NCI-H2081 treated with DMSO at 0.1 percent for 48 hours (cell line): ENCODE results near the gene PAX7.

Source experiments
- DNase-seq: peaks from one replicate; lab custom pipeline; 2025; lab: John Stamatoyannopoulos, UW

Gene PAX7

DNA sequence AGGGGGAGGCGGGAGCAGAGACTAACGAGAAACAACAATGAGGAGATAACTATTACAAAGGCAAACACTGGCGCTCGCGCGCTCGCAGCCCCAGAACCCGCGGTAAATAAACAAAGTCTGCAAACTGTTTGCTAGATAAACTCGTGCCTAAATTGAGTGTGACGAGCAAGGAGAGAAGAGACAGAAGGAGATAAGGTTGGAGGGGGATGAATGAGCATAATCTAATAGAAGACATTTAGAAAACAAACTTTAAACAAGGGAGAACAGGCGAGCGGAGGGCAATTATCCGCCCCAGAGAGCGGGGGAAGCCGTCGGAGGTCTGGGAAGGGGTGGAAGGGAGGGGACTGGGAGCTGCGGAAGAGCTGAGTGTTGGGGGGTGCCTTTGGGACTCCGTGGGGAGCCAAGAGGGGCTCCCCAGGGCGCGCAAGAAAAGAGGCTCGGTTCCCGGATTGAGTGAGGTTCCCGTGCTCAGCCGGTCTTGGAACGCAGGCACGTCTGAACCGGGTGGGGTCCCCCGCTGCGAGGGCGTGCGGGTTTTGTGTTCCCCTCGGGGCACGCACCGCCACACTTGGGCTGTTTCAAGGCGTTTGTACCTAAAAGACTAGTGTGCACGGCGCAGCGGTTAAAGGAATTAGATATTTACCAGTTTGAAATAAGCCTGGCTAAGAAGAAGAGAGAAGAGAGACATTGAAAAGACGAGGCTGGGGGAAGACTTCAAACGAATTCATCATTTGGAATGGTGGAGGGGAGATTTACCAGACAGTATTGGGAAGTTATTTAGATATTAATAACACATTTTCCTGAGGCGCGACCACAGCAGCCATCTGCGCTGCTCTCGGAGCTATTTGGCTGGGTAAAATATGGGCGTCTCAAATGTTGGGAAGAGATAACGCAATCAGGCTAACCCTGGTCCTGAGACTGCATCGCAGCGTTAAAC, 10.6 kb downstream of the PAX7 start:
- no peak for DNase-seq

DNA sequence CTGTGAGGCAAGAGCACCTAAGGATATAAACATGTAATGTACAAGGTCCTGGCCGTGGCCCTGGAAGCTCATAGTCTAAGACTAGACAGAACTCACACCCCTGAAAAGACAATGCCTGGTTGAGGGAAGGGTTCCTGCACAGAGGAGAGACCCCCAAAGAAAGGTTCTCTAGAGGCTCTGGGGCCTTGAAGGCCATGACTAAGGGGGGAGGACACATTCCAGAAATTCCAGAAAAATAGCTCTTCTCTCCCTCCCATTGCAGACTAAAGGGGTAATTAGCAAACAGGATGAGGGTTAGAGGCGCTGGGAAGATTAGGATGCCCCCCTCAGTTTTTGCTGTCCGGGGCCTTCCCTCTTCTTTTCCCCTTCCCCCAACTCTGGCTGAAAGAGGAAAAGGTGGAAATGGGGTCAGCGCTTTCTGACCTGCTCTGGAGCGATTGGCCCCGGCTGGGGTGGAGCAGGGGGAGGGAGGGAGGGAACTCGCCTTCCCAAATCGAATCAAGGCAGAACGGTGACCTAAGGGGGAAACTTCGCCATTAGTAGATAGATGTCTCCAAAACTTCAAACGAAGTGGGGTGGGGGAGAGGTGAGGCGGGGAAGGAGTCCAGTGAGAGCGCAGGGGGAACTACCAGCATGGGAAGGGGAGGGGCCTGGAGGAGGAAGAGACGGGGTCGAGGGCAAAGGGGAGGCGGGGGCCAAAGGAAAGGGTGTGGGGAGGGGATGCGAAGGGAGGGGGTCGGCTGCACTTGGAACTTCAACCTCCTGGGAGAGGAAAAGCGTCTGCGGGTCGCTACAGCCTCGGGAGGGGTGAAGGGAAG, 11.8 kb downstream of the PAX7 start:
- no peak for DNase-seq

DNA sequence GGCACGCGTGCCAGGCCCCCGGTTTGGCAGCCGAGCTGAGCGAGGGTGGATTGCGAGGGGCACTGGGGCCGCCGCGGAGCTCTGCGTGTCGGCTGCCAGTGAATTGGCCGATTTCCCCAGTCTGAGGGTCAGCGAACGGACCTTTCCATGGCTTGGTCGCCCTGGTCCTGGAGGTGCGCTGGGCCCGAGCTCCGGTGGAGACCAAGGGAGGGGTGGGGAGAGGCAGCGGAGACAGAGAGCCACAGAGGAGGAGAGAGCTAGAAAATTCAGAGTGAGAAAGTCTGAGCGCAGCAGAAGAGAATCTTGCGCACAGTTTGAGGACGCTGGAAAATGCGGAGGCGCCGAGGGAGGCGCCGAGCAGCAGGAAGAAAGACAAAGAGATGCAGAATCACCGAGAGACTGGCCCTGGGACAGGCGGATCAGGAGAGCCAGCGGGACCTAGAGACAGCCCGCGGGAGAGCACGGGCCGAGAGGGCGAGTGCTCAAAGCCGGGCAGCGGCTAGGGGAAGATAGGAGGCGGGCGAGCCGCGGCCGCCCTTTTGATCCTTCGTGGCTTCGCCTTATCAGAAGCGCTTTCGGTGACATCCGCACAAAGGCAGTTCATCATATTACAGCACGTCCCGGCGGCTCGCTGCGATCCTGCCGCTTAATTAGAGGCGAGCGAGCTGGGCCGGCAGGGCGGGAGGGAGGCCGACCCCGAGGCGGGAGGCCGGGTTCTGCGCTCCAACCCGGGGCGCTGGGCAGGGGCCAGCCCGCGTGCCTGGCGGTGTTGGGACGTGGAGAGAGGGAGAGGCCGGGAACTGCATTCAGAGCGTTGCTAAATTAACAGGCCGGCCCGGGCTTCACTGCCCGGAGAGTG, 12.7 kb downstream of the PAX7 start:
- DNase-seq: no peak

DNA sequence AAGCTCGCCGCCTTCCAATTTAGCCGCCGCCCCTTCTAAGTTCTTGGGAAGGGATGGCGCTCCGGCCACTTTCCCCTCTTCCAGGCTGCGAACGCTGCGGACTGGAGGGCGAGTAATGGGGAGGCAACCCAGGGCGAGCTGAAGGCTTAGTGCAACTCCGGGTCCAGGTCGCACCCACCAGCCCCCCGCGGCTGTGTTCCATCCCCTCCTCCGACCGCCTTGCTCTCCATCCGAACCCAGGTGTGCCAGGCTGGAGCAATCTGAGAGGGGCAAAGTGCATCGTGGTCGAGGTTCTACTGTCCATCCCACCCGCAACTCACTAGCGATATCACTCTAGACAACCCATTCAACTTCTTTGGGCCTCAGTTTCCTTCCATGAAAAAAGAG, 13.4 kb downstream of the PAX7 start:
- DNase-seq: no peak

DNA sequence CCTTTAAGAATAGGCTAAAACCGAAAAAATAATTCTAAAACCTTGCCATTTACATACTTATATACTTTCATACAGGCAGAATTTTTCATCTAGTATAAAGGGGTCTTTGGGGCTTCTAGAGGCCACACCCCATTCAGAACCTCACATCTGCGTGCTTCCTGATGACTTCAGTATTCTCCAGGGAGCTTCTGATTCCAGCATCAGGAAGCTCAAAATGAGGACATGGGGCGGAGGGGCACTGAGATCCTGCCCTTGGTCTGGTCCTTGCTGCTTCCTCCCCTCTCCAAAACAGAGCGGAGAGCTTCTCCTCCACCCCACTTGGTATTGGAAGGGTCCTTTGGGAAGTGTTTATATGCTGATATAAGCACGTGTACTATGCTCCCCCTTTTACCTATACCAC, 13.8 kb downstream of the PAX7 start:
- no peak for DNase-seq

DNA sequence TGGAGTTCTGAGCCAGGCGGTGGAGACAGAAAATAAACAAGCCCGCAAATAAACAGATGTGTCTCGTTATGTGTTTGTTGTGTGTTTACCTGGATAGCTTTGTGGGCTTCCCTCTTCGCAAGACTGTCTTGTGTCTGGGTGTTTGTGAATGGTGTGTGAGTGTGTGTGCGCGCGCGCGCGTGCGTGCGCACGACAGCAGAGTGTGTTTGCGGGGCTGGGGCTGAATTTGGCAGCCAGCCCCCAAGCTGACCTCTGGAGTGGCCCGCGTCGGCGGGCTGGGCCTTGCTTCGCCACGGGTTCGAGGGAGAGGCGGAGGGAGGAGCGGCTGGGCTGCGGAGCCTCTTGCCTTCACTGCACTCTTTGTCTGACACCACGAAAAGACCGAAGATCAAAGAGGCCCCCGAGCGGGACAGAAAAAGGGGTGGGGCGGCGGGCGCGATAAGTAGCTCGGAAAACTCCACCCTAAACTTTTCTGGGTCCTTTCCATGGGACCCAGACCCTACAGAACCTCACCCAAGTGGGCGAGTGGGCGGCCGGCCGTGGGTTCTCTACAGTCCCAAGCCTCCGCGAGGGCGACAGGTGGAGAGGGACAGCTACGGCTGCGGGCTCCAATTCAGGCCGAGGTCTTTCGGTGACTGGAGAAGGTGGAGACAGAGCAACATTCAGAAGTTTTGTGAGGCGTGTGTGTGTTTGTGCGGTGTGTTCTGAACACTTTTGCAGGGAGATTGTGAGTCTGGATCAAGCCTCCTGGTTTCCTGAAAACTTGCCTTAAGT, 14.5 kb downstream of the PAX7 start:
- no peak for DNase-seq

DNA sequence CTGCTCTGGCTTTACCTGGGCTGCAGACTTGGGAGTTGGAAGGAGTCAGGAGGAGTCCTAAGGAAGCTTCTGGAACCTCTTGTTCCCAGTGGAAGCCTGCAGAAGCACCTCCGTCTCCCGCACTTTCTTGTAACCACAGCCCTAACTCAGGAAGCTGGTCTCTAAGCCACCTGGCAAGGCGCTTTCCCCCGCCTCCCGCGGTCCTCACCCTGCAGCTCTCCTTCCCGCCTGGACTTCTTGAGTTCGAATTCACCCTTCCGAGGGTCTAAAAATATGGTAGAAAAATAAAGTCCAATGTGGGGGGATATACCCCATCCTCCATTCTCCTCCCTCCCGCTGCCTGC, 15.1 kb downstream of the PAX7 start:
- no peak for DNase-seq

DNA sequence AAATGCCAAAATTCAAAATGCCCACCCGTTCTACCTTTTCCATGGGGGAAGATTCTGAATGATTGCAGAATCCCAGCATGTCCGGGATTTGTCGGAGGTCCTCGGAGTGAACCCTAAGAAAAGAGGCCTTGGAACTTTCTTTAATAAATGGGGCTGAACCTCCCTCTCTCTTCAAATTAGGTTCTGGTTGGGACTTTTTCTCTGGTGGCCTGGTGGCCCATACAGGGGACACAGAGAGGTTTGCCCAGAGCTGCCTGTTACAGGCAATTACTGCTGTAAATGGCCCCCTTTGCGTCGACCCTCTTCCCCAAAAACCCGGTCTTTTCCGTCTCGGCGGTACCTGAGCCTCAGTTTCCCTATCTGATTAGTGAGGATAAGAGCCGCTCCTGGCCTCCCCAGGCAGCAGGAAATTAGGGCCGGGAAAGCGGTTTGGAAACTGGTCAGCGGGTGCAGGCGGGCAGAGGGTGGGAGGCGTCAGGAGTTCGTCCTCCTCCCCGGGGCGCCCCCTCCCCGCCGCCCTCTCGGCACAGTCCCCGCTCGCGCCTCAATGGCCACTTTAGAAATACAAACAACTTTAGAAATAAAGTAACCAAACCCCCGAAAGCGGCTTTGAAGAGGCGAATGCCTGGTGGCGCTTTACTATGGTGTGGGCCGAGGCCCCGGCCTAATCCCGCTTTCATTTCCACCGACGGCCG, 15.6 kb downstream of the PAX7 start:
- no peak for DNase-seq

DNA sequence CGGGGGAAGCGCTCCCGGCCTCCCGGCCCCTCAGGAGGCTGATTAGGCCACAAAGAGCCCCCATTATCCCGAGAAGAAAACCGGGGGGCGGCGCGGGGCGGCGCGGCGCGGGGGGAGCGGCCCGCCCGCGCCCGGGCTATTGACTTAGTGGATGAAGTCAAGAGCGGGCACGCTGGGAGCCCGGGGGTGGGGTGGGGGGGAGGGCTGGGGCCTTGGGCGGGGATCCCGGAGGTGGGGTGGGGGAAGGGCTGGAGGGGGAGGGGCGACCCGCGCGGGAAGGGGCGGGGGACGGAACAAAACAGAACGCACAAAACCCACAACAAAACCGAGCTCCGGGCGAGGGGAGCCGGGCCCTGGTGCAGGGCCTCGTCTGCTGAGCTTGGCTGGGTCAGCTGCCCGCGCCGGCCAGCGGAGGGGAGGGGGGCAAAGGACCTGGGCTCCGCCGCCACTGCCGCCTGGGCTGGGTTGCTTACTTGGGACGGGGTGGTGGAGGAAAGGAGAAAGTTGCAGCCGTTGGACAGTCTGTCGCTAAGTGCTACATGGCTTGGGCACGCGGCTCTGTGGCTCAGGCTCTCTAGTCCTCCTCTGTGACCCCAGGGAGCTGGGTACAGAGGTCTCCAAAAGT, 16.3 kb downstream of the PAX7 start:
- DNase-seq: no peak

DNA sequence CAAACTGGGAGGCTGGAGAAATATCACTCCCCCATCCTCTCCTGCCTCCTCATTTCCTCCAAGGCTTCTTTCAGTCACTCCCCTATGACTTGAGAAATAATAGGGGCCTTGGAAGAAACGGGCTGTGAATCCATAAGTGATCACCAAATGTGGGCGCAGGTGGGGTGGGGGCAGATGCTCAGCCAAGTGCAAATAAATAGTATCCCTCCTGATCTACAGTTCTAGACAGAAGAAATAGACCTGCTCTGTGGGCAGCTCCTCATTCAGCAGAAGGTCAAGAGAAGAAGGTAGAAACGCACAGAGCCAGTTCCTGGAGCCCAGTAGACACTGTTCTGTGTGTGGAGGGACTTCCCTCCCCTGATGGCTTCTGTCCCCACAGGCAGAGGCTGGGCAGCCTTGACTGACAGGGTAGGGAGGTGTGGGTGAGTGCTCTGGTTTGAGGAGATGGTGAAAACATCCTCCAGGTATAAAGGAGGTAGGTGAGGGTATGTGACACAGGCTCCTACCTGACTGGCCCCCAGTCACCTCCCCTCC, 17.1 kb downstream of the PAX7 start:
- DNase-seq: no peak

DNA sequence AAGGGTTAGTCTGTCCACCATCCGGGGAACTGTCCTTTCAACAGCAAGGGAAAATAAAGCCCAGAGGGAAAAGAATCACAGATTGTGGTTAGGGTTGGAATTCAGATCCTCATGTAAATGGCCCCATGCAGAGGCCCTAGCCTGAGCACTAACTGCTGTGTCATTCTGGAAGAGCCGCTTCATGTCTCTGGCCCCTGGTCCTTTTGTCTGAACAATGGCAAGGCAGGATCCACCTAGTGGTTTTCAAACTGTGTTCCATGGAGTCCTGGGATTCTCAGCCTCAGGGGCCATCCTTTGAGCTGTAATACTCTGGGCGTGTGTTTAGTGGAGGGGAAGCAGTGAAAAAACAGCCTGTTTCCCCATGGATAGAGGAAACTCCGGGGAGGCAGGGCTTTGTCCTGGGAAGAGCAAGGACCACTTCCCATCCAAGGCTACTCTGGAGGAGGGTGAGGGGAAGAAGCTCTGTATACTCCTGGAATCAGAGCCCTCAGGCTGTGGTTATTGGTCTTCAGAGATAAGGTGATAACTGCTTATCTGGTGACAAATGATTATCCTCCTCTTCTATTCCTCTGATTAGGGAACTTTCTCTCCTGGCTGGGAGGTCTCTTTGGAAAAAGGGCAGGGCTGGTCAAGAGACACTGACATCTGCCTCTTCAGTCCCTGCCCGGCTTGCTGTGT, 19.2 kb downstream of the PAX7 start:
- DNase-seq: no peak

DNA sequence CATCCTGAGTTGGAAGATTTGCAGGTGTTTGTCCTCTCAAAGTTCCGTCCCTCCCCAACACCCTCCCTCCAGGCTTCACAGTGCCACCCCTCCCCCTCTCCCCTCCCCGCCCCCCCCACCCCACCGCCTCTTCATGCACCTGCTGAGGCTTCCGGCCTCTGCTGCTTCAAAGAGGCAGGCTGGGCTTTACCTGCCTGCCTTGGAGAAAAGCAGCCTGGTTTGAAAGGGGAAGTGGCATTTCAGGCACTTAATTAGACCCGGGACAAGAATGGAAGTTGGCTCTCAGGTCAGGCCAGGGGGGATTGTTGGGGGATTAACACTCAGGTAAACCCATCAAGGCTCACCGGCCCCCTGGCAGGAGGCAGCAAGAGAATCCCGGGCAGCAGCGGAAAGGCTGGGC, 21.1 kb downstream of the PAX7 start:
- DNase-seq: no peak

DNA sequence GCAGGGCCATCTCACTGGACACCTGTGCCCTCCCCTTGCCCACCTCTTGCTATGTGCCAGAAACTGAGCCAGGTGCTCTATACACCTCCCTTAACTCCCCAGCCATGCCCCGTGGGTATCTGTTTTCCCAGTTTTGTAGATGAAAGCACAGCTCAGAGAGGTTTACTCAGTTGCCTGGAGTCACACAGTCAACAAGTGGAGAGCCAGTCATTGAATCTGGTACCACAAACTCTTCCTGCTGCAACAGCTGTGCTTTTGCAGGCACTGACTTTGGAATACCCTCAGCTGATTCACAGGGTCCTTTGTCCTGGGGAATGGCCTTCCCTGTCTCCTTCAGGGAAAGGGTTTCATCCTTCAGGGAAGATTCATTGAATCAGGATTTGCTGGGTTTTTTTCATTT, 22.1 kb downstream of the PAX7 start:
- no peak for DNase-seq

DNA sequence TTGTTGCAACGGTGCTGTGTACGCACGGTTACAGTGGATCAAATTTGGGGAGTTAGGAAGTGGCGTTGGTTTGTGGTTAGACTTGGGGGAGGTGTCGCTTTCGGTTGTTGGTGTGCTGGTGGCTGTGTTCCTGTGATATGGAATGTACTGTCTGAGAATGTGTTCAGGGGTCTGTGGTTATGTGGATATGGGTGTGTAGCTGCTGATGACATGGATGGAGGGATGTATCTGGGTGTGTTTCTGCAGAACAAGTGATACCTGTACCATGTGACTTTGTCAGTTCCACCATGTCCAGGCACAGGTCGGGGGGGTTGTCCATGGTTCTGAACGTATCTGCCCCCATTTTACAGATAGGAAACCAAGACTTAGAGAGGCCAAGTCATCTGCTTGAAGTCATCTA, 22.7 kb downstream of the PAX7 start:
- DNase-seq: no peak

DNA sequence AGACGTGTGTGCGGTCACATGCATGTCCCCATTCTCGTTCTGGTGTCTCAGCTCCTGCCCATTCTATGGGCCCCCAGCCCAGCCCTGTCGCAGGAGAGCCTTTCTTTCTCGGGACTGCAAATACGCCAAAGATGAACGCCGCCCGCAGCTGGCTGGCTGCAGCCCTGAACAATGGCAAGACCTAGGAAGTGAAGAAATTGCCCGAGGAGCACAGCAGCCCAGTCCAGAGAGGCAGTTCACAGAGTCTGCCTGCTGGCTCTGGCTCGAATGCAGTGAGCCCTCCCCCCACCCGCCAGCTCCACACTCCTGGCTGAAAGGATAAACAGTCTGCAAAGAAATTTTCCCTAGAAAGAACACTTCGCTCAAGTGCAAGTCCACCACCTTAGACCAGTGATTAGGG, 23.3 kb downstream of the PAX7 start:
- no peak for DNase-seq

DNA sequence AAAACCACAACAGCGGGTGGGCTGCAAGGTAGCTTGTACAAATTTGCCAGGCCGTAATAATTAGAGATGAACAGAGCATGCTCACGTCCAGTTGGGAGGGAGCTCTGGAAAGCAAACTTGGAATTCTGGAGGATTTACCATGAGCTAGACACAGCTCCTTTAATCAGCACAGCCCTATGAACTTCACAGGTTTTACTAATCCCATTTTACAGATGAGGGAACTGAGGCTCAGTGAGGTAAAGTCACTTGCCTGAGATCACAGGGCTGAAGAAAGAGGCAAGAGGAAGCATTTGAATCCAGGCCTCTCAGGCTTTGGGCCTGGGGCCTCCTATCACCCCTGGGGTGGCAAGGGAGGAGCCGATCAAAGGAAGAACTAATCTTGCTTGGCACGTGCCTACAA, 24.0 kb downstream of the PAX7 start:
- no peak for DNase-seq

DNA sequence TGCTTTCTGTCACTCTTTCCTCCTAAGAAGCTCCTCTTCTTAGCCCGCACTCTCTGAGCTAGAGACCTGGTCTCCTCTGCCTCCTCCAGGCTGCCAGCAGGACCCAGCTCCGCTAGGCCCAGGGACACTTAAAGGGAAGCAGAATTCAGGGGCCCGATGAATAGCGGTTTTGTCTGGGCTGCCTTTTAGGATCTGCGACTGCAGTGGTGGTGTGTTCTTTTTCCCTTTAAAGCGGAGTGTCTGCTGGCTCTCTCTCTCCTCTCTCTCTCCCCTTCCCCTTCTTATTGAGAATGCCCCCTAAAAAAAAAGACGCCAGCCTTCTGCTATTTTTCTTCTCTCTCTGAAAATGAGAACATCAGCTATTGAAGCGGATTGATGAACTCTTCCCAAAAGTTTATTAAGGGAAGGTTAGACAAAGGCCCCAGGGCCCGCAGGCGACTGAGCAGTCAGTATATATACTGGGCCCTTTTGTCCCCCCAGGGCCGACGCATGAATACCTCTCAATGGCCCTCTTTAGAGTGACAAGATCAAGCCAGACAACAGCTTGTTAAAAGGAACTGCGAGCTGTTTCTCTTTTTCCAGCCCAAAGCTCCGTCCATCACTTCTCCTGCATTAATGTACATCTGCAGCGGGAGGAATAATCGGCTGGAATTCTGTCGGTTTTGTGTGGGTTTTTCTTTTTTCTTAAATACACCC, 27.0 kb downstream of the PAX7 start:
- DNase-seq: no peak

DNA sequence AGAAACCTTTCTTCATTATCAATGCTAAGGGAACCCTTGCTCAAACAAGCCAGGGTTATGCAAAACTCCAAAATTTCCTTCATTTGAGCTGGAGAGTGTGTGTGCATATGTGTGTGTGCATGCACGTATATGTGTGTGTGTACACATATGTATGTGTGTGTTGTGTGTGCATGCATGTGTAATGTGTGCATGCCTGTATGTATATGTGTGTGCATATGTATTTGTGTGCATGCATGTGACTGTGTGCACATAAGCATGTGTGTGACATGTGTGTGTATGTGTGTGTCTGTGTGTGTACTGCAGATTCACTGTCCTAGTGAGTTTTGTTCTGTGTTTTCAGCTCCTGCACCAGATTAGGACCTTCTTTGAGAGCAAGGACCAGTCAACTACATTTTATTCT, 28.2 kb downstream of the PAX7 start:
- no peak for DNase-seq
